Mucosa of rectum (tissue), 2 donors: Measurements from ENCODE around the gene MPP3.

Experiments
- H3K27ac ChIP-seq, 2 donors: one replicate each; pipeline ENCODE4 v1.7.0; 2013; ENCODE audit warnings: inconsistent platforms in 2 of 2, low read depth in 2 of 2, low read length in 2 of 2
- H3K27me3 ChIP-seq, 2 donors: one replicate each; pipeline ENCODE4 v1.7.0; 2013; ENCODE audit warnings: low read length in 2 of 2; ENCODE audit not compliant: control insufficient read depth in 2 of 2, insufficient read depth in 2 of 2
- H3K36me3 ChIP-seq, 2 donors: one replicate each; pipeline ENCODE4 v1.7.0; 2013; ENCODE audit warnings: low read length in 2 of 2; ENCODE audit not compliant: control insufficient read depth in 2 of 2, insufficient read depth in 2 of 2
- H3K4me1 ChIP-seq, 2 donors: one replicate each; pipeline ENCODE4 v1.7.0; 2013; ENCODE audit warnings: low read length in 2 of 2, mild to moderate bottlenecking in 1 of 2; ENCODE audit not compliant: control insufficient read depth in 2 of 2, insufficient read depth in 2 of 2
- H3K4me3 ChIP-seq, 2 donors: one replicate each; pipeline ENCODE4 v1.7.0; 2013; ENCODE audit warnings: low read length in 2 of 2
- H3K9ac ChIP-seq, 2 donors: one replicate each; pipeline ENCODE4 v1.7.0; 2013; ENCODE audit warnings: low read length in 2 of 2, low read depth in 1 of 2, mild to moderate bottlenecking in 1 of 2
- H3K9me3 ChIP-seq, 2 donors: one replicate each; pipeline ENCODE4 v1.7.0; 2013; ENCODE audit warnings: low read length in 2 of 2; ENCODE audit not compliant: control insufficient read depth in 2 of 2
- donor health status: healthy.
- donor health status: Normal muscosa, but diverticular disease.

MPP3 gene

DNA sequence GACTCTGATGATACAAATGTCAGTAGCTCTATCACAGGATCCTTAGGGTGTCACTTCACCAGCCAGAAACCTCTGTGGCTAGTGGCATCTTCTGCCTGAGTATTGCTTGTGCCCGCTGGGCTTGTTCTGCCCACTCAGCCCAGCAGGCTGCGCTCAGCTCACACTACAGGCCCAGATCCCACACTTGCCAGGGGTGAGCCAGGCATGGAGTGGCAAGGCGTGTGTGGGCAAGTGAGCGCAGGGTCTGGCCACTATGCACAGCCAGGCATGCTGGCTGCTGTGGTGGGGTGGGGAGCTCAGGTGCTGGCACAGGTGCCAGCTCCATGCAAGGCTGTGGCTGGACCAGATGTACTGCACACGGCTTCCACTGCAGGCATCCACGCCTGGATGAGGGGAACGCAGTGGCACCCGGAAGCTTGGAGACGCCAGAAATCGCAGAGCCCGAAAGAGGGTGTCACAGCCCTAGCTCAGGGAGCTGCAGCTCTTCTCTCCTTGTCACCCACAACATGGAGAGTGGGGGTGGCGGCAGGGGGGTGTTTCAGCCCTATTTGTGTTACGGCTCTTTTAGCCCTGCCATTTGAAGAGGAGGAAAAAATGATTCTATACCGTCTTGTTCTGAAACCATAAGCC lies 42.5 kb downstream of the MPP3 start:
- Histone ChIP-seq H3K36me3 (no peaks in the 10 kb centered on the region), H3K27ac (no peak overlapping the region), H3K4me1 (no peaks in the 10 kb centered on the region), H3K27me3 (peaks cover 0 to 2% of the 10 kb centered on the region in 2 donors), H3K9me3 (no peaks in the 10 kb centered on the region), H3K4me3 (no peak overlapping the region), H3K9ac (no peak overlapping the region)

DNA sequence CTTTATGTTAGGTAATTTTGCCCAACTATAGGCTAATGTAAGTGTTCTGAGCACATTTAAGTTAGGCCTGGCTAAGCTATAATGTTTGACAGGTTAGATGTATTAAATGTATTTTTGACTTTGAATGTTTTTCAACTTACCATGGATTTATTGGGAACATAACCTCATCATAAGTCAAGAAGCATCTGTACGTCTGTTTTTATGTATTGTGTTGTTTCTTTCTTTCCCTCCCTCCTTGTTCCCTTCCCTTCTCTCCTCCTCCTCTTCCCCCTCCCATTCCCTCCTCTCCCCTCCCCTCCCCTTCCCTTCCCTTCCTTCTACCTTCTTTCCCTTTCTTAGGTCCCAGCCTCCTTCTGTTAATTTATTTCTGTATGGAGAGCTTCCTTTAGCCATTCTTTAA lies 43.5 kb downstream of the MPP3 start:
- H3K4me1 ChIP-seq: no peaks in the 10 kb centered on the region
- H3K27ac ChIP-seq: no peak overlapping the region
- no peaks in the 10 kb centered on the region for H3K36me3 ChIP-seq
- H3K9me3 ChIP-seq: no peaks in the 10 kb centered on the region
- no peak overlapping the region for H3K4me3 ChIP-seq
- no peak overlapping the region for H3K9ac ChIP-seq
- H3K27me3 ChIP-seq: peaks cover 0 to 2% of the 10 kb centered on the region in 2 donors

DNA sequence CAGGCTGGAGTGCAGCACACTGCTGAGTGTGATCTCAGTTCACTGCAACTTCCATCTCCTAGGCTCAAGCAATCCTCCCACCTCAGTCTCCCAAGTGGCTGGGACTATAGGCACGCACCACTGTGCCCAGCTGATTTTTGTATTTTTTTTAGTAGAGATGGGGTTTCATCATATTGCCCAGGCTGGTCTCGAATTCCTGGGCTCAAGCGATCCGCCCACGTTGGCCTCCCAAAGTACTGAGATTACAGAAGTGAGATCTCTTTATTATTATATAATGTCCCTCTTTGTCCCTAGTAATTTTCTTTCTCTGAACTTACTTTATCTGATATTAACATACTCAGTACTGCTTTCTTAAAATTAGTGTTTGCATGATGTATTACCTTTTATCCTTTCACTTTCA lies 44.4 kb downstream of the MPP3 start:
- H3K27ac ChIP-seq: no peak overlapping the region

DNA sequence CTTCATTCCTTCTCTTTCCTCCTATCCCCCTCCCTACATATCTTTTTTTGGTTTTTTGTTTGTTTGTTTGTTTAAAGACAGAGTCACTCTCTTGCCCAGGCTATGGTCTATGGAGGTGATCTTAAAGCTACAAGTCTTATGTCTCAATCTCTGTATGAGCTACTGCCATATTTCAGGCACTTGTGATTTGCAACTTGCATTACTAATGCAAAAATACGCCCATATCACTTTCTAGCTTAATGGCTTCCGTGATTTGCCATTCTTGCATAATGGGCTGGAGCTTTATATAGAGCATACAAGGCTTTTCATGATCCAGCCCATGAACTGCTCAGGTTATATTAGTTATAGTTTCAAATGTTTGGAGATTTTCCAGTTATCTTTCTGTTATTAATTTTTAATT lies 45.2 kb downstream of the MPP3 start:
- no peak overlapping the region for H3K9ac ChIP-seq
- H3K36me3 ChIP-seq: no peaks in the 10 kb centered on the region
- H3K27me3 ChIP-seq: peaks cover 3 to 4% of the 10 kb centered on the region in 2 donors
- no peaks in the 10 kb centered on the region for H3K4me1 ChIP-seq
- no peak overlapping the region for H3K27ac ChIP-seq
- no peak overlapping the region for H3K4me3 ChIP-seq
- H3K9me3 ChIP-seq: no peaks in the 10 kb centered on the region

More for the DNA sequence above, 44.4 kb downstream of the MPP3 start:
- Histone ChIP-seq H3K9ac (no peak overlapping the region), H3K36me3 (no peaks in the 10 kb centered on the region), H3K4me1 (no peaks in the 10 kb centered on the region), H3K9me3 (no peaks in the 10 kb centered on the region), H3K4me3 (no peak overlapping the region), H3K27me3 (peaks cover 0 to 2% of the 10 kb centered on the region in 2 donors)

DNA sequence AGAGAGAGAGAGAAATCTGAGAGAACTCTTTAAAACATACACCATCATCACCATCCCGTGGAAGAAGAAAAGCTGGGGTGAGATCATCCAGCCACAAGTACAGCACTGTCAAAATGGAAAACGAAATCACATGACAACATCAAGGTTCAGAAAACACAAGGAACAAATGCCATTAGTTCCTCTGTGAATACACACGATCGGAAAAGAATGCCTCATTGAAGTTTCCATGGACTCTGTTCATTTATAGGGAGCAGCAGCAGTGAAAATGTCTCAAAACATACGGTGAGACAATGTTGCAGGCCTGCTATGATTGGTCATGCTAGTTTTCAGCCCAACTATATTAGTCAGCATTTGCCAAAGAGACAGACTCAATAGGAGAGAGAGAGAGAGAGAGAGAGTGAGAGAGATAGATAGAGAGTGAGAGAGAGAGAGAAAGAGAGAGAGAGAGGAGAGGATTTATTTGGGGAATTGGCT lies 48.3 kb downstream of the MPP3 start:
- H3K27me3 ChIP-seq: peaks cover 2 to 5% of the 10 kb centered on the region in 2 donors
- no peaks in the 10 kb centered on the region for H3K9me3 ChIP-seq
- no peaks in the 10 kb centered on the region for H3K36me3 ChIP-seq
- no peak overlapping the region for H3K4me3 ChIP-seq
- no peak overlapping the region for H3K27ac ChIP-seq
- H3K9ac ChIP-seq: no peak overlapping the region
- H3K4me1 ChIP-seq: peaks cover 0 to 1% of the 10 kb centered on the region in 2 donors

DNA sequence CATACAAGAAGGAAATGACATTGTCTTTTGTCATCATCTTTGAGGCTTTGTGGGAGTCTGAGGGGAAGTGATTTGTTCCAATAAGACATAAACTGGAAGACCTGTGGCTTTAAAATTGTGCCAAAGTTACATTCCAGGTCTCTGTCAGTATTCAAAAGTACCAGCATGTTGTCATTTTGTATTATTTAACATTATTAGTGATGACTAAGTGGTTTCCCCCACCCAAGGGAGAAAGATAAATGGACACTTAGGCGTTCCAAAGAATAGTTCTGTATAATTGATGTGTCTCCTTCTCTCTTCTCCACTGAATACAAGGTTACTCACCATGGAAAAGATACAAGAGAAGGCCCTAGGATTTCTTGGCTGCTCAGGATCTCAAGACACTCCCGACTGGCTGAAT lies 48.9 kb downstream of the MPP3 start:
- H3K4me3 ChIP-seq: no peak overlapping the region
- peaks cover 5 to 7% of the 10 kb centered on the region in 2 donors for H3K4me1 ChIP-seq
- H3K27ac ChIP-seq: no peak overlapping the region
- peaks cover 2 to 5% of the 10 kb centered on the region in 2 donors for H3K27me3 ChIP-seq
- no peaks in the 10 kb centered on the region for H3K9me3 ChIP-seq
- H3K9ac ChIP-seq: no peak overlapping the region
- no peaks in the 10 kb centered on the region for H3K36me3 ChIP-seq

DNA sequence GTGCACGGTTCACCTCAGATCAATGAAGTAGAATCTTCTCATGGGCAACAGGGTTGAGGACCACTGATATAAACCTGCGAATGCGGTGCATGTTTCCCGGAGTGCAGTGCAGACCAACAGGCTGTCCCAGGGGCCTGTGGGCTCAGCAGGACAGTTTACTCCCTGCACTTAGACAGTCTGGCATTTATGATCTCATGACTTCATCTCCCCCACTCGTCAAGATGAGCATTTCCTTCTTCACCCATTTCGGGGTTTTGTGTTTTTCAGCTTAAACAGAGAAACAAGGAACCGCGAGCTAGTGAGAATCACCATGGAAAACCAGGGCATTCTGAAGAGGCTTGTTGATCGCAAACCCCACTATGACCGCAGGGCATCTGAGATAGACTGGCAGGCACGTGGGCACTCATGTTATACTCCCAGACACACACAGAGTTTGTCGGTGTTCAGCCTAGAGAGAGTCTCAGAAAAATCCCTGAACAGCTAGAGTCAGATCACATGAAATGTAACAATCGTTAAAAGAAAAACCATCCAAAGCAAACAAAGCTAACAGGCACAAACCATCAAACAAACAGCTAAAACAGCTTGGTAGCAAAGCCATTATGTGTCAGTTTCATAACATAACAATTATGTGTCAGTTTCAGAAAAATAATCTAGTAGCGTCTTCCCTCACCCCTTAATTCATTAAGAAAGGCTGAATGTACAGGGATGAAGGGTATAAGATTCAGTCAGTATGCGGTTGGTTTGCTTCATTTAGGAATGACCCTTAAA lies 49.8 kb downstream of the MPP3 start:
- Histone ChIP-seq H3K4me3 (no peak overlapping the region), H3K27ac (no peak overlapping the region), H3K27me3 (peaks cover 2 to 5% of the 10 kb centered on the region in 2 donors), H3K9ac (no peak overlapping the region), H3K9me3 (no peaks in the 10 kb centered on the region), H3K36me3 (no peaks in the 10 kb centered on the region), H3K4me1 (peaks cover 5 to 8% of the 10 kb centered on the region in 2 donors)

DNA sequence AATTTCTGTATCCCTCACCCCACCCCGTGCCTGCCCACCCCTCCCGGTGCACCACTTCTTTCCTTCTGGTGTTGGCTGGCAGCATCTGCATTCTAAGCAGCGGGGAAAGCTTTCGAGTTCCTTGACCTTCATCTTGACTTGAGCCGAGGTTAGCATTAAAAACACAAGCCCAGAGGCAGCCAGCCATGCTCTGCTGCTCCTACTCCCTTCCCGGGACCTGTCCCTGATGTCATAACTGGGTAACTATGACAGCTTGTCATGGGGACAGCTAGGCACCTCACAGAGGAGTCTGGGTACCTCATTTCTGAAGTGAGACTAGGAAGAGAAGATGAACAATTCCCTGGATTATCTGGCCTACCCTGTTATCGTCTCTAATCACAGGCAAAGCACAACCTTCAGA lies 52.8 kb downstream of the MPP3 start, which contains the start of gene CFAP97D1:
TSS of gene CFAP97D1 (plus strand) at position 301 of the 400 bp plus-strand sequence. CDS start at position 329, 28 bp downstream.
- peak within 1 kb of the TSS; percentile 69 to 97 for H3K9ac ChIP-seq
- H3K4me3 ChIP-seq: peak within 1 kb of the TSS; percentile 78 to 86
- H3K27me3 ChIP-seq: peaks cover 2 to 5% of the 10 kb centered on the region in 2 donors
- peak within 1 kb of the TSS in 1 of 2 donors; percentile 97 for H3K27ac ChIP-seq
- peaks cover 8 to 9% of the 10 kb centered on the region in 2 donors for H3K4me1 ChIP-seq
- H3K36me3 ChIP-seq: peaks cover 4 to 7% of the 10 kb centered on the region in 2 donors
- no peaks in the 10 kb centered on the region for H3K9me3 ChIP-seq

DNA sequence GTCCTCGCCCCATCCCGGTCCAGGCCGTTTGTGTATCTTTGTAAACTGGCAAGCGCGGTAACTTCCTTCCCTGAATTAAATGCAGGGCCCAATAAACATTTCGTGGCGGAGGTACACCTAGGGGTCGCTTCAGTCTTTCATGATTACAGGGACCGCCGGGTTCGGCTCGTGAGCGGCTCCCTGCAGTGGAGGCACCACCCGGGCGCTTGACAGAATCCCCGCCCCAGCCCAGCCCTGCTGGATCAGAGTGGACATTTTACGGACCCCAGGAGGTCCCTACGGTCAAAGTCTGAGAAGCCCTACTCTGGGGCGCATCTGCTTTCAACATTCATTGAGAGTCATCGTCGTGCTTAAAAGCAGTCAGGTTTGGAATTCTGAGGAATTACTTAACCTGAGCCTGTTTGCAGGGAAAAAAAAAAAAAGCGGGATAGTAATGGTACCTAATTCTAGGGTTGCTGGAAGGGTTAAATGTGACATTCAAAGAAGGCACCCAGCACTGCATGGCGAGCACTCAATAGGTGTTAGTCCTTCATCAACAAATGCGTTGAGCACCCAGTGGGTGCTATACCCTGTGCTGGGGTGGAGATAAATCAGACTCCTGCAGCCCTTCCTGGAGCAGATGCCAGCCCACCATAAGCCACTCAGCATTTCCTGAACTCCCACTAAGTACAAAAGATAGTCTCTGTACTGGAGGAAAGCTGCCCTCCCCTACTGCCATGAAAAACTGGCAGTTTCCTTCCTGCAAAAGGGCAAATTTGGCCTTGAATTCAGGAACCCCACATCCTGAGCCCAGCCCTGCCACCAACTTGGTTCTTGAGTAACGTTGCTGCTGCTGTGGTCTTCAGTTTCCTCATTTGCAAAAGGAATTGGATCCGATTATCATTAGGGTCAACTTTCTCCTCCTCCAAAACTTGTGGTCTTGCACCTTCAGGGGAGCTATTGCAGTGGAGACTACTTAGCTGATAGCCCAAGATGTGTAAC lies 53.5 kb downstream of the MPP3 start:
- Histone ChIP-seq H3K9me3 (no peaks in the 10 kb centered on the region), H3K4me3 (peak overlapping the region; percentile 78 to 86), H3K36me3 (peaks cover 11 to 14% of the 10 kb centered on the region in 2 donors), H3K9ac (peak overlapping the region; percentile 69 to 97), H3K4me1 (peaks cover 8 to 10% of the 10 kb centered on the region in 2 donors), H3K27me3 (peaks cover 2 to 5% of the 10 kb centered on the region in 2 donors), H3K27ac (peak overlapping the region; percentile 67 to 97)
